Caco-2 (cell line): ENCODE data around the gene MYL6. TPM values are rescaled to one million over a fixed set of nuclear protein-coding genes. Genes with fewer than 3 reads are reported as not detected.
A peak's percentile ranks its signal among the peaks of the same experiment; 100 is the strongest.

Source experiments
- BruUV-seq: library from RNA; stranded (reverse); fragments of 400-500 nt; replicated peaks from 2 replicates; lab custom pipeline; 2021; lab: Mats Ljungman, UMichigan
- CTCF ChIA-PET: fragments of 300-600 bp; sonication (Branson Sonifier 250); formaldehyde crosslinking; loops from one replicate; lab custom pipeline; 2022; ENCODE audit warnings: antibody characterized with exemption; lab: Charles Lee
- POLR2A ChIA-PET: fragments of 300-600 bp; sonication (Branson Sonifier 250); formaldehyde crosslinking; loops from one replicate; lab custom pipeline; 2022; ENCODE audit warnings: antibody characterized with exemption; lab: Charles Lee
- DNase-seq, 2 experiments: peaks; one replicate each; pipeline versions ENCODE4 v3.0.0 to v3.0.0-alpha.2; 2020 to 2022
- H3K27me3 ChIP-seq: replicated peaks from 2 replicates; pipeline ENCODE4 v1.6.0; 2011; ENCODE audit warnings: low read length; ENCODE audit not compliant: control insufficient read depth, insufficient read depth
- H3K36me3 ChIP-seq: 2 replicates; pipeline ENCODE4 v1.5.1; 2011; ENCODE audit warnings: low read length; ENCODE audit not compliant: control insufficient read depth, insufficient read depth
- H3K4me1 ChIP-seq: fragments of 250-450 bp; sonication (Bioruptor Pico); 2 replicates; pipeline ENCODE4 v1.5.1; 2020; ENCODE audit warnings: mild to moderate bottlenecking
- H3K4me3 ChIP-seq: 2 replicates; pipeline ENCODE4 v1.5.1; 2011; ENCODE audit warnings: low read depth, mild to moderate bottlenecking, control low read depth, low read length
- H3K9me3 ChIP-seq: fragments of 250-450 bp; sonication (Bioruptor Pico); 2 replicates; pipeline ENCODE4 v1.5.1; 2020; ENCODE audit warnings: mild to moderate bottlenecking, moderate library complexity
- H3K27ac Mint-ChIP-seq: one replicate; pipeline ENCODE4 v1.8.0; 2022; ENCODE audit warnings: mixed read lengths; ENCODE audit not compliant: unreplicated experiment
- H3K27me3 Mint-ChIP-seq: one replicate; pipeline ENCODE4 v1.8.0; 2022; ENCODE audit warnings: mixed read lengths; ENCODE audit not compliant: insufficient read depth, unreplicated experiment
- H3K36me3 Mint-ChIP-seq: one replicate; pipeline ENCODE4 v1.8.0; 2022; ENCODE audit warnings: mild to moderate bottlenecking, mixed read lengths; ENCODE audit not compliant: insufficient read depth, unreplicated experiment
- H3K4me1 Mint-ChIP-seq: one replicate; pipeline ENCODE4 v1.8.0; 2022; ENCODE audit warnings: low read depth, mixed read lengths; ENCODE audit not compliant: unreplicated experiment
- H3K4me3 Mint-ChIP-seq: one replicate; pipeline ENCODE4 v1.8.0; 2022; ENCODE audit warnings: mild to moderate bottlenecking, moderate library complexity, mixed read lengths; ENCODE audit not compliant: unreplicated experiment
- H3K9me3 Mint-ChIP-seq: one replicate; pipeline ENCODE4 v1.8.0; 2022; ENCODE audit warnings: mixed read lengths; ENCODE audit not compliant: unreplicated experiment
- CTCF ChIP-seq, 2 experiments: fragments of 200-600 bp in 1 of 2; IDR thresholded peaks; 1 replicate in 1 of 2; 2 replicates in 1 of 2; pipeline versions ENCODE4 v1.5.1 to v1.8.0; 2011 to 2022; ENCODE audit warnings: antibody characterized with exemption in 1 of 2, control low read depth in 1 of 2, inconsistent platforms in 1 of 2, low read depth in 1 of 2, low read length in 1 of 2, mild to moderate bottlenecking in 1 of 2, moderate library complexity in 1 of 2; ENCODE audit not compliant: insufficient read depth in 1 of 2, severe bottlenecking in 1 of 2, unreplicated experiment in 1 of 2
- intact Hi-C: fragments of 100-400 bp; cut with micrococcal nuclease; formaldehyde crosslinking; loops from one replicate; pipeline ENCODE4 v1.10.0; 2022; ENCODE audit not compliant: unreplicated experiment
- total RNA-seq: library from RNA; stranded (reverse); gene quantifications from 2 replicates; pipeline ENCODE4 v1.2.3, GENCODE V29; 2022

MYL6 gene
- total RNA-seq, 1 experiment from 2014 or later: 960 TPM

- Histone ChIP-seq H3K9me3 (no peaks in the 10 kb centered on the region), H3K36me3 (no peaks in the 10 kb centered on the region; the same call in none of the 2 replicates), H3K27me3 (no peaks in the 10 kb centered on the region), H3K4me3 (peak overlapping the region; percentile 51), H3K4me1 (peaks cover 22% of the 10 kb centered on the region)
- Mint-ChIP-seq H3K27me3 (no peaks in the 10 kb centered on the region), H3K9me3 (no peaks in the 10 kb centered on the region), H3K36me3 (peaks cover 68% of the 10 kb centered on the region), H3K4me3 (peak overlapping the region; percentile 79), H3K4me1 (peaks cover 33% of the 10 kb centered on the region), H3K27ac (peak overlapping the region; percentile 88)
- peak; percentile 59 to 89 for TF ChIP-seq CTCF (IDR thresholded peaks at IDR 0.05; ENCODE audit: insufficient read depth in 1 of 2, low read depth in 1 of 2, low read length in 1 of 2, severe bottlenecking in 1 of 2, unreplicated experiment in 1 of 2)
- BruUV-seq: TSS peak; percentile 45
- CTCF ChIA-PET: interaction anchor here (0.8 to 2.2 kb wide), 5 partner anchors 30 to 1833 kb away, joined by 3 to 24 read pairs (median 4); partner anchors contain the start of genes COPZ1, ESYT1, SMARCC2 and ZC3H10
- POLR2A ChIA-PET: interaction anchor here (1.0 to 2.2 kb wide), 6 partner anchors 29 to 64 kb away, joined by 6 to 27 read pairs (median 8); partner anchors contain the start of genes ESYT1, RNF41, SMARCC2 and ZC3H10
- intact Hi-C loops: loop anchor here (1.0 kb wide), 2 partner anchors 29 to 38 kb away; partner anchors contain the start of gene ESYT1
- peak; percentile 94 for DNase-seq
Measured at GRCh38 chr12:56157201-56158028, 744 bp upstream of the MYL6 start.

- Mint-ChIP-seq H3K4me1 (peaks cover 33% of the 10 kb centered on the region), H3K9me3 (no peaks in the 10 kb centered on the region), H3K4me3 (peak overlapping the region; percentile 79), H3K36me3 (peaks cover 78% of the 10 kb centered on the region), H3K27me3 (no peaks in the 10 kb centered on the region), H3K27ac (peak overlapping the region; percentile 88)
- Histone ChIP-seq H3K4me3 (peak overlapping the region; percentile 59), H3K27me3 (no peaks in the 10 kb centered on the region), H3K9me3 (no peaks in the 10 kb centered on the region), H3K4me1 (peaks cover 14% of the 10 kb centered on the region), H3K36me3 (no peaks in the 10 kb centered on the region; the same call in none of the 2 replicates)
- TF ChIP-seq CTCF (IDR thresholded peaks at IDR 0.05; ENCODE audit: insufficient read depth in 1 of 2, low read depth in 1 of 2, low read length in 1 of 2, severe bottlenecking in 1 of 2, unreplicated experiment in 1 of 2): no peak
- BruUV-seq: TSS peak; percentile 65
- ChIA-PET CTCF (interaction anchor here (1.7 to 2.2 kb wide), 3 partner anchors 30 to 40 kb away, joined by 7 to 24 read pairs (median 14); partner anchors contain the start of genes ESYT1, SMARCC2 and ZC3H10), POLR2A (interaction anchor here (0.8 to 2.2 kb wide), 9 partner anchors 30 to 201 kb away, joined by 3 to 27 read pairs (median 6); partner anchors contain the start of genes ESYT1, PA2G4, RNF41 and SMARCC2)
- DNase-seq: peak; percentile 75 to 83
- intact Hi-C loops: loop anchor here (1.0 kb wide), 1 partner anchor 30 kb away; the partner anchor contains the start of gene SMARCC2
Measured at GRCh38 chr12:56158926-56159461, 835 bp downstream of the MYL6 start.
